Measurements from ENCODE around the gene COG5.

DNA sequence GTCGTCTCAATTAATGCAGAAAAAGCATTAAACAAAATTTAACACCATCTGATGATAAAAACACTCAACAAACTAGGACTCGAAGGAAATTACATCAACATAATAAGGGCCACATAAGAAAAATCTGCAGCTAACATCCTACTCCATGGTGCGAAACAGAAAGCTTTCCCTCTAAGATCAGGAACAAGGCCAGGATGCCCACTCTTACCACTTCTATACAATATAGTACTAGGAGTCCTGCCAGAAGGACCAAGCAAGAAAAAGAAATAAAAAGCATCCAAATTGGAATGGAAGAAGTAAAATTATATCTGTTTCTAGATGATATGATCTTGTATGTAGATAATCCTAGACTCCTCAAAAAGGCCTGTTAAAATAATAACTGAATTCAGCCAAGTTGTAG lies 237.7 kb downstream of the COG5 start:
- TF ChIP-seq, protein P1, sequence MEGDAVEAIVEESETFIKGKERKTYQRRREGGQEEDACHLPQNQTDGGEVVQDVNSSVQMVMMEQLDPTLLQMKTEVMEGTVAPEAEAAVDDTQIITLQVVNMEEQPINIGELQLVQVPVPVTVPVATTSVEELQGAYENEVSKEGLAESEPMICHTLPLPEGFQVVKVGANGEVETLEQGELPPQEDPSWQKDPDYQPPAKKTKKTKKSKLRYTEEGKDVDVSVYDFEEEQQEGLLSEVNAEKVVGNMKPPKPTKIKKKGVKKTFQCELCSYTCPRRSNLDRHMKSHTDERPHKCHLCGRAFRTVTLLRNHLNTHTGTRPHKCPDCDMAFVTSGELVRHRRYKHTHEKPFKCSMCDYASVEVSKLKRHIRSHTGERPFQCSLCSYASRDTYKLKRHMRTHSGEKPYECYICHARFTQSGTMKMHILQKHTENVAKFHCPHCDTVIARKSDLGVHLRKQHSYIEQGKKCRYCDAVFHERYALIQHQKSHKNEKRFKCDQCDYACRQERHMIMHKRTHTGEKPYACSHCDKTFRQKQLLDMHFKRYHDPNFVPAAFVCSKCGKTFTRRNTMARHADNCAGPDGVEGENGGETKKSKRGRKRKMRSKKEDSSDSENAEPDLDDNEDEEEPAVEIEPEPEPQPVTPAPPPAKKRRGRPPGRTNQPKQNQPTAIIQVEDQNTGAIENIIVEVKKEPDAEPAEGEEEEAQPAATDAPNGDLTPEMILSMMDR (IDR thresholded peaks at IDR 0.05): no peak
- TF ChIP-seq POLR2A (IDR thresholded peaks at IDR 0.05): no peak

Data from right lobe of liver (tissue), 4 donors.